HG02938 (cell line): Measurements from ENCODE around the gene OR1N2.
"Not testable (repeated sequence)": the region's sequence is repeated elsewhere in the genome, so short reads cannot be mapped to it uniquely, and the experiment has no call there.

Experiments used
- ATAC-seq: cut with Tn5 transposase; IDR thresholded peaks from one replicate; pipeline ENCODE4 v1.9.1; 2021; ENCODE audit warnings: mild to moderate bottlenecking, moderate library complexity; ENCODE audit not compliant: unreplicated experiment

Gene OR1N2

GRCh38 chr9:122552812-122553211 lies at the start of gene OR1N2:
Gene OR1N2 (plus strand): TSS chr9:122553112. CDS start chr9:122553212, 100 bp downstream.
- no peak for ATAC-seq

- ATAC-seq, result no peak
These were observed 45.9 kb upstream of the OR1N2 start for GRCh38 chr9:122506964-122507363.

- no peak for ATAC-seq
These were observed 42.4 kb upstream of the OR1N2 start, which contains the start of gene OR1J2 for GRCh38 chr9:122510502-122510901. Gene OR1J2 (plus strand): TSS chr9:122510802. CDS start chr9:122510802, 0 bp downstream.

GRCh38 chr9:122518226-122518625 lies 34.7 kb upstream of the OR1N2 start:
- ATAC-seq, result no peak

- no peak for ATAC-seq
These were observed 34.1 kb upstream of the OR1N2 start, which contains the start of gene OR1J4 for GRCh38 chr9:122518841-122519240. Gene OR1J4 (plus strand): TSS chr9:122519141. CDS start chr9:122519141, 0 bp downstream.

- ATAC-seq, result no peak
These were observed 33.5 kb upstream of the OR1N2 start for GRCh38 chr9:122519376-122519775.

GRCh38 chr9:122526602-122527001 lies 26.3 kb upstream of the OR1N2 start:
- ATAC-seq, result no peak

GRCh38 chr9:122527193-122527592 lies 25.7 kb upstream of the OR1N2 start, which contains the start of gene OR1N1:
Gene OR1N1 (minus strand): TSS chr9:122527293. CDS start chr9:122527293, 0 bp downstream.
- no peak for ATAC-seq

GRCh38 chr9:122531157-122531556 lies 21.8 kb upstream of the OR1N2 start:
- not testable (repeated sequence) for ATAC-seq

- ATAC-seq, result no peak
These were observed 16.8 kb upstream of the OR1N2 start for GRCh38 chr9:122536134-122536533.

GRCh38 chr9:122537066-122537465 lies 15.8 kb upstream of the OR1N2 start:
- not testable (repeated sequence) for ATAC-seq

- no peak for ATAC-seq
These were observed 14.2 kb upstream of the OR1N2 start for GRCh38 chr9:122538757-122539156.

- ATAC-seq, result no peak
These were observed 6.7 kb upstream of the OR1N2 start for GRCh38 chr9:122546196-122546595.

GRCh38 chr9:122551371-122551770 lies 1.5 kb upstream of the OR1N2 start:
- no peak for ATAC-seq

GRCh38 chr9:122561446-122561845 lies 8.5 kb downstream of the OR1N2 start:
- no peak for ATAC-seq

- no peak for ATAC-seq
These were observed 9.3 kb downstream of the OR1N2 start for GRCh38 chr9:122562134-122562760.

GRCh38 chr9:122567901-122568300 lies 15.0 kb downstream of the OR1N2 start:
- no peak for ATAC-seq

GRCh38 chr9:122572456-122572855 lies 19.5 kb downstream of the OR1N2 start:
- no peak for ATAC-seq

- no peak for ATAC-seq
These were observed 27.0 kb downstream of the OR1N2 start for GRCh38 chr9:122579874-122580273.

- ATAC-seq, result no peak
These were observed 27.4 kb downstream of the OR1N2 start for GRCh38 chr9:122580360-122580759.

- not testable (repeated sequence) for ATAC-seq
These were observed 30.4 kb downstream of the OR1N2 start, which contains the start of gene OR1L8 for GRCh38 chr9:122583284-122583683. Gene OR1L8 (minus strand): TSS chr9:122583384. CDS start chr9:122568477, 14,907 bp downstream.
